Measurements from ENCODE around the gene FHOD3. TPM values are rescaled to one million over a fixed set of nuclear protein-coding genes. Genes with fewer than 3 reads are reported as not detected.
A peak's percentile ranks its signal among the peaks of the same experiment; 100 is the strongest.

The FHOD3 gene
- total RNA-seq = 33.3 TPM

- DNase-seq (ENCODE audit: low spot score) (peak; percentile 77), ATAC-seq (peak; percentile 75)
- intact Hi-C loops (cut with DNase I) = no loop called here
These were observed at the start of gene FHOD3 for GRCh38 chr18:36297417-36298125. Gene FHOD3 (plus strand): TSS chr18:36297713. CDS start chr18:36297836, 123 bp downstream.

DNA sequence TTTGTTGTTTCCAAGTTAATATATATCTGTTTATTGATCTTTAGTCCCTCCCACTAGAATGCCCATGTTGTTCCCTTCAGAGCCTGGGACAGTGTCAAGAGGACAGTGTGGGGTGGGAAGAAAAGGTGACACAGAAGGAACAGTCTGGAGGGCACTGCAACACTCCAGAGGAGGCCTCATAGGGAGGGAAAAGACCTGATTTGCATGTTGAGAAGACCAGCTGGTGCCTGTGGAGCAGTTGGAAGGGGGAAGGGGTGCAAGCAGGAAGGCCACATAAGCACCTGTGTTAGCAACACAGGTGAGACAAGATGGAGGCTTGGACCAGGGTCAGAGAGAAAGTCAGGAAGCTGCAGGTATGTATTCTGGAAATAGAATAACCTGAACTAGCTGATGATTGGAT lies 48.1 kb upstream of the FHOD3 start:
- intact Hi-C loops (cut with DNase I) = no loop called here
- no peak for DNase-seq (ENCODE audit: low spot score)
- no peak for ATAC-seq

GRCh38 chr18:36250827-36251226 lies 46.7 kb upstream of the FHOD3 start:
- intact Hi-C loops (cut with DNase I) = no loop called here
- no peak for ATAC-seq
- DNase-seq (ENCODE audit: low spot score) = no peak

DNA sequence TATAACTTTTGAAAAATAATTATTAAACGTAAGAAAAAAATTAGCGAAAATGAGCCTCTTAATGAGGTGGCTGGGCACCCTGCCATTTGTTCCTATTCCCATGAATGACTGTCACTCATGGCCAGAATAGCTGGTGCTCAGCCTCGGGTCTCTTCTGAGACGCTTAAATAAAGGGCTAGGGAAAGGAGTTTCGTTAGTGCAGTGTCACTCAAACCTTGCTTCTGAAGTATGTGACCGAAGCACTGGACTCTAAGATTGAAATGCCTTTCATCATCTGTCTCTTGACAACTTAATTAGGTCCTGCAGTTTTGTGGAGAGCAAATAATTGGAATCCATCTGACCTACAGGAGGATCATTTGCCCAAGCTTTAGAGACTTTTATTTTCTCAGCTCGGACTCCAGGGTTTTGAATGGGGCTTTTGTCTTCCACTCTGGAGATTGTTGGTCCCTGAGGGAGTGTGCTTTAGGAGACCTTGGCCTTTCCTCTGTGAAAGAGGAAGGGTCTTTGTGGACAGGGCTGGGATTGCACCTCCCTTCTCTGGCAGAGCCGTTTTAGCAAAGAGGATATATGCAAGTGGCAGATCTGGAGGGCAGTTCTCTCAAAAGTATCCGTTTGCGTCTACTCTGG lies 42.3 kb upstream of the FHOD3 start:
- DNase-seq (ENCODE audit: low spot score) (no peak), ATAC-seq (no peak)
- intact Hi-C loops (cut with DNase I) = no loop called here

GRCh38 chr18:36256094-36256493 lies 41.4 kb upstream of the FHOD3 start:
- intact Hi-C loops (cut with DNase I) = no loop called here
- no peak for ATAC-seq

GRCh38 chr18:36262971-36263370 lies 34.5 kb upstream of the FHOD3 start:
- no peak for DNase-seq (ENCODE audit: low spot score)
- no peak for ATAC-seq
- intact Hi-C loops (cut with DNase I) = no loop called here

More at GRCh38 chr18:36256094-36256493, 41.4 kb upstream of the FHOD3 start:
- no peak for DNase-seq (ENCODE audit: low spot score)

- no peak for ATAC-seq
- no peak for DNase-seq (ENCODE audit: low spot score)
- intact Hi-C loops (cut with DNase I) = no loop called here
These were observed 33.2 kb upstream of the FHOD3 start for GRCh38 chr18:36264283-36264682.

- DNase-seq (ENCODE audit: low spot score) (no peak), ATAC-seq (no peak)
- intact Hi-C loops (cut with DNase I) = no loop called here
These were observed 32.5 kb upstream of the FHOD3 start for GRCh38 chr18:36265015-36265414.

GRCh38 chr18:36269157-36269556 lies 28.4 kb upstream of the FHOD3 start:
- intact Hi-C loops (cut with DNase I) = no loop called here
- no peak for DNase-seq (ENCODE audit: low spot score)
- no peak for ATAC-seq

- no peak for ATAC-seq
- DNase-seq (ENCODE audit: low spot score) = no peak
- intact Hi-C loops (cut with DNase I) = no loop called here
These were observed 26.4 kb upstream of the FHOD3 start for GRCh38 chr18:36271153-36271552.

GRCh38 chr18:36273347-36273746 lies 24.2 kb upstream of the FHOD3 start:
- no peak for DNase-seq (ENCODE audit: low spot score)
- intact Hi-C loops (cut with DNase I) = no loop called here
- no peak for ATAC-seq

DNA sequence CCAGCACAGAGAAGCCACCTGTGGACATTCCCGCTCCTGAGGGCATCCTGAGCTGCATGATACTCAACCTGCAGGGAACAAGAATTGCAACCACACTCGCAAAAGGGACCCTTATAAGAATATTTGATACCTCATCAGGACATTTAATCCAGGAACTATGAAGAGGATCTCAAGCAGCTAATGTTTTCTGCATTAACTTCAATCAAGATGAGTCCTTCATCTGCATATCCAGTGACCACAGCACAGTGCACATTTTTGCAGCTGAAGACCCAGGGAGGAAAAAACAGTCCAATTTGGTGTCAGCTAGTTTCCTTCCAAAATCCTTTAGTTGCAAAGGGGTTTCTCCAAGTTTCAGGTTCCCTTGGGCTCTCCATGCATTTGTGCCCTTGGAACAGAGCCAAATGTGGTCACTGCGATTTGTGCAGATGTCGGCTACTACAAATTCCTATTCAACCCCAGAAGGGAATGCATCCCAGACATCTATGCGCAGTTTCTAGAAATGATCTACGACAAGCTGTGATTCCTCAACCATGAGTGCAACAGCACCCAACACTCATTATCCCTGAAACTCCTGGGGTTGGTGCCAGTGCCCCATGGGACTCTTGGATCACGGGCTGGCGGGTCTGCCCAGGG lies 23.3 kb upstream of the FHOD3 start:
- DNase-seq (ENCODE audit: low spot score) (no peak), ATAC-seq (no peak)

DNA sequence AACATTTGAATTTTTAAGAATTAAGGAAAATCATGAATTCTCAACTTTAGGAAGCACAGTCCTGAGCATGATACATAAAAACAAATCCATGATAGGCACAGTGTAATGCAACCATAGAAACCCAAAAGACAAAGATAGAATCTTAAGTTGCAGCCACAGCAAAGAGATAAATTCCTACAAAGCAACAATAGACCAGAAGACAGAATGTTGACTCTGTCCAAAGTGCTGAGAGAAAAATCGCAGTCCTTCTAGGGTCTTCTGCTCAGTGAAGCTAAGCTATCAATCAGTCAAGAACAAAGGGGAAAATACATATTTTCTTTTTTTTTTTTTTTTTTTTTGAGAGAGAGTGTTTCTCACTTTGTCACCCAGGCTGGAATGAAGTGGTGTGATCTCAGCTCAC lies 22.0 kb upstream of the FHOD3 start:
- DNase-seq (ENCODE audit: low spot score) (no peak), ATAC-seq (no peak)
- intact Hi-C loops (cut with DNase I) = no loop called here

More for the DNA sequence above, 23.3 kb upstream of the FHOD3 start:
- intact Hi-C loops (cut with DNase I) = no loop called here

GRCh38 chr18:36279001-36279400 lies 18.5 kb upstream of the FHOD3 start:
- intact Hi-C loops (cut with DNase I) = no loop called here
- DNase-seq (ENCODE audit: low spot score) (no peak), ATAC-seq (no peak)

GRCh38 chr18:36281936-36282335 lies 15.6 kb upstream of the FHOD3 start:
- intact Hi-C loops (cut with DNase I) = loop anchor here (10.0 kb wide), 1 partner anchor 187 kb away; no protein-coding TSS in a partner anchor
- DNase-seq (ENCODE audit: low spot score) (no peak), ATAC-seq (no peak)

- intact Hi-C loops (cut with DNase I) = loop anchor here (10.0 kb wide), 1 partner anchor 189 kb away; no protein-coding TSS in a partner anchor
- DNase-seq (ENCODE audit: low spot score) (no peak), ATAC-seq (no peak)
These were observed 14.1 kb upstream of the FHOD3 start for GRCh38 chr18:36283448-36283847.

DNA sequence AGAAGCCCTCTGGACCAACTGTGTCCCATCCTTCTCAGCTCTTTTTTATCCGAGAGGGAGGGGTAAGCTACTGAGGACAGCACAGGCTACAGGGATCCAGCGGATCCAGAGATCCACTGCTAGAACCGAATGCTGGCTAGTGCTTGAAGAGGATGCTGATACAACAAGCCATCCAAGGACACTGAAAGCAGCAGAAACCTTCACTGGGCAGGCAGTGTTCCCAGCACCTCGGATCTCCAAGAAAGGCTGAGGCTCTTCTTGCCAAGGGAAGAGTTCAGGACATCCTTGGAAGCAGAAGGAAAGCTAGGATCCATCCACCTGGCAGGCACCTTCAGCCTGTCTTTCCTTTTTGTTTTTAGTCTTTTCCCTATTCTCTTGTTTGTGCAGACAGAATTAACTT lies 13.2 kb upstream of the FHOD3 start:
- no peak for ATAC-seq
- intact Hi-C loops (cut with DNase I) = loop anchor here (10.0 kb wide), 1 partner anchor 189 kb away; no protein-coding TSS in a partner anchor
- no peak for DNase-seq (ENCODE audit: low spot score)

DNA sequence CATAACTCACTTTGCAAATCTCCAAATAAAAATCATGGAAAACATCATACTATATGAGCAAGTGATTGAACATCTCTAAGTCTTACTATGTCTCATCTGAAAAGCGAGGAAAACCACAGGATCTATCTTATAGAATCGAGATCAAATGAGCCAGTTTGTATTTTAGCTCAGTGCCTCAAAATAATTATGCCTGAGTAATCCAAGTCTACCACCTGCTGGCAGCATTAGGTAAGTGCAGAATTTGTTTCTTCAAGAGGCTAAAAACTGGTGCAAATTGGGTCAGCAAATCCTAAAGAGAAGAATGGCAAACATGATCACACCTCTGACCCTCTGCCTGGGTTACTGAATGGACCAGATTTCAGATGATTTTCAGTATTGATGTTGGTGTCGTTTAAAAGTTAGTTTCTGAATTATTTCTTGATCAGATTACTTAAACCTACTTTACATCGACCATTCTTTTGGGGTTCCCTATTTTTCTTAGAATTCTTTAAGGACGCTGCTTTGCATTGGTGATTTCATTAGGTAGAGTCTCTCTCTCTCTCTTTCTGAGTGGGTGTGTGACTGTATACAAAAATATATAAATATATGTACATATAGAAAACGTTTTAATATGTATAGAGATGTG lies 12.7 kb upstream of the FHOD3 start:
- ATAC-seq (peak; percentile 53), DNase-seq (ENCODE audit: low spot score) (no peak)
- intact Hi-C loops (cut with DNase I) = loop anchor here (10.0 kb wide), 1 partner anchor 190 kb away; no protein-coding TSS in a partner anchor

DNA sequence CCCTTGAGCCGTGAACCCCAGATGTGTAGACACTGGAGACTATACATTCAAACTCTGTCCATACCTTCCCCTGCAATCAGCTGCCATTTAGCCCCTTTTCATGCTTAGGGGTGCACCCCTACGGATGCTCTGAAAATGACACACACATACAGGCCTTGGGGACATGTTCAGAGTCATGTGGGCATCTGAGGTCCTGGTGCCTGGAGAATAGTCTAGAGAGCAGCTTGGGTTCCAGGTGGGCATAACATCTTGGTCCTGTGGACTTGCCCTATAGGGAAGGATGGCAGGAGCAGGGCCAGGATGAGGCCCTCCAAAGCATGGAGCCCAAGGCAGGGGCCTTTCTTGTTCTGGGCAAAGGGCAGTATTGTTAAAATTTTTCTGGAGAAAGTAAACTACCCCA lies 9.9 kb upstream of the FHOD3 start:
- no peak for DNase-seq (ENCODE audit: low spot score)
- ATAC-seq = no peak
- intact Hi-C loops (cut with DNase I) = loop anchor here (10.0 kb wide), 1 partner anchor 193 kb away; no protein-coding TSS in a partner anchor
